ENCODE results near the gene SARNP. TPM values are rescaled to one million over a fixed set of nuclear protein-coding genes. Genes with fewer than 3 reads are reported as not detected.

The SARNP gene
- total RNA-seq, 4 donors from 2014 or later: 45.9 to 106 (median 66.6) TPM

- peaks cover 7 to 12% of the 10 kb centered on the region in 2 donors for H3K4me1 ChIP-seq
- peak; percentile 95 to 99 for DNase-seq
- no peaks in the 10 kb centered on the region for H3K27me3 ChIP-seq
- no peaks in the 10 kb centered on the region for H3K9me3 ChIP-seq
- H3K36me3 ChIP-seq: no peaks in the 10 kb centered on the region
- peak overlapping the region in 1 of 2 donors; percentile 11 for H3K4me3 ChIP-seq
- peak overlapping the region; percentile 96 to 99 for H3K27ac ChIP-seq
- intact Hi-C loops (cut with DNase I; ENCODE audit: low total_unique reads): no loop called here
- peak; percentile 65 to 66 for TF ChIP-seq POLR2A (IDR thresholded peaks at IDR 0.05)
- no peak for TF ChIP-seq CTCF (IDR thresholded peaks at IDR 0.05)
Observed at GRCh38 chr12:55847603-55848291, 30.2 kb upstream of the SARNP start.

- DNase-seq: peak; percentile 50 to 61
- Histone ChIP-seq H3K27ac (peak overlapping the region; percentile 96 to 99), H3K36me3 (no peaks in the 10 kb centered on the region), H3K9me3 (no peaks in the 10 kb centered on the region), H3K4me3 (no peak overlapping the region), H3K4me1 (peaks cover 7 to 12% of the 10 kb centered on the region in 2 donors), H3K27me3 (no peaks in the 10 kb centered on the region)
- intact Hi-C loops (cut with DNase I; ENCODE audit: low total_unique reads): no loop called here
- TF ChIP-seq POLR2A (IDR thresholded peaks at IDR 0.05) (no peak), CTCF (IDR thresholded peaks at IDR 0.05) (no peak)
Observed at GRCh38 chr12:55847033-55847432, 29.5 kb upstream of the SARNP start.

DNA sequence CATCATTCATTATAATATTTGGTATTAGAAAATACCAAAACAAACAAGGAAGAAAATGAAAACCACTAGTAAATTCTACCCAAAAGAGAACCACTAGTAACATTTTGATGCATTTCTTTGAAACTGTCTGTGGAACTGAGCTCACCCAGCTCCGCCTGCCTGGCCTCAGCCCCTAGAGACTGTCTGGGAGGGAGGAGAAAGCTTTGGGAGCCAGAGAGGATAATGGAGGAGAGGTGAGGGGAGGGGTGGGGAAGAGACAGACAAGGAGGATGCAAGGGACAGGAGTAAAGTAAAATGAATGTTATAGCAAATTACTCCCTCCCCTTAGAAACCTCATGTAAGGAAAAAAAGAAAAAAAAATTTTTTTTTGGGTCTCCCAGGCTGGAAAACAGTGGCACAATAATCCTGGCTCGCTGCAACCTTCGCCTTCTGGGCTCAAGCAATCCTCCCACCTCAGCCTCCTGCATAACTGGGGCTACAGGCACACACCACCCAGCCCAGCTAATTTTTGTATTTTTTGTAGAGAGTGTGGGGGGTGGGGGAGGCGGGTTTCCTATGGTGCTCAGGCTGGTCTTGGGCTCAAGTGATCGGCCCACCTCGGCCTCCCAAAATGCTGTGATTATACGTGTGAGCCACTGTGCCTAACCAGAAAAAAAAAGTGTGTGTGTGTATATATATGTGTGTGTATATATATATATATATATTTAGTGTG lies 28.4 kb upstream of the SARNP start:
- H3K27ac ChIP-seq: peak overlapping the region; percentile 96 to 99
- no peak overlapping the region for H3K4me3 ChIP-seq
- no peaks in the 10 kb centered on the region for H3K27me3 ChIP-seq
- no peaks in the 10 kb centered on the region for H3K36me3 ChIP-seq
- peaks cover 7 to 12% of the 10 kb centered on the region in 2 donors for H3K4me1 ChIP-seq
- TF ChIP-seq POLR2A (IDR thresholded peaks at IDR 0.05) (no peak), CTCF (IDR thresholded peaks at IDR 0.05) (no peak)
- intact Hi-C loops (cut with DNase I; ENCODE audit: low total_unique reads): no loop called here
- DNase-seq: no peak
- no peaks in the 10 kb centered on the region for H3K9me3 ChIP-seq

DNA sequence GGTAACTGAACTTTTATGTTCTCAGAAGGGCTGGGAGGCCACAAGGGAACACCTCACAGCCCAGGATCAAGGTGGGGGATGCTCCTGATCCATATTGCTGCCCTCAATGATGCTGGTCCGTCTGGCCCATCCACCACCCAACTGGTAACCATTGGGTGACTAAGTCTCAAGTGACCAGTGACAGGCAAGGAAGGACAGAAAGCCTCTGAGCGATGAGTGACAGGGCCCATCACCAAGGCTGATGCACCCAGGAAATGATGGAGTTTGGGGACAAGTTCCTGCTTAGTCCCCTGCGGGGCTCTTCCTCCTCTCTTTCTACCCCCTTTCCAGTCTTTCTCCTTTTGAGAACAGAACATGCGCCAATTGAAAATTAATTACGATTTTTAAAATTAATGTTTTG lies 27.8 kb upstream of the SARNP start:
- peaks cover 7 to 12% of the 10 kb centered on the region in 2 donors for H3K4me1 ChIP-seq
- no peak overlapping the region for H3K4me3 ChIP-seq
- DNase-seq: no peak
- H3K27ac ChIP-seq: peak overlapping the region; percentile 96 to 99
- no peaks in the 10 kb centered on the region for H3K36me3 ChIP-seq
- H3K9me3 ChIP-seq: no peaks in the 10 kb centered on the region
- TF ChIP-seq CTCF (IDR thresholded peaks at IDR 0.05) (no peak), POLR2A (IDR thresholded peaks at IDR 0.05) (no peak)
- intact Hi-C loops (cut with DNase I; ENCODE audit: low total_unique reads): no loop called here
- no peaks in the 10 kb centered on the region for H3K27me3 ChIP-seq

GRCh38 chr12:55844961-55845360 lies 27.4 kb upstream of the SARNP start:
- H3K27me3 ChIP-seq: no peaks in the 10 kb centered on the region
- H3K4me1 ChIP-seq: peaks cover 7 to 12% of the 10 kb centered on the region in 2 donors
- no peaks in the 10 kb centered on the region for H3K36me3 ChIP-seq
- no peak for DNase-seq
- no peak overlapping the region for H3K4me3 ChIP-seq
- no peak for TF ChIP-seq CTCF (IDR thresholded peaks at IDR 0.05)
- no peak for TF ChIP-seq POLR2A (IDR thresholded peaks at IDR 0.05)
- H3K27ac ChIP-seq: peak overlapping the region; percentile 96 to 99
- no peaks in the 10 kb centered on the region for H3K9me3 ChIP-seq
- intact Hi-C loops (cut with DNase I; ENCODE audit: low total_unique reads): no loop called here
